NCI-H345 treated with DMSO at 0.1 percent for 48 hours (cell line): ENCODE results near the gene SLC22A6.

Source experiments
- DNase-seq: peaks from one replicate; lab custom pipeline; 2025; ENCODE audit not compliant: unreplicated experiment; lab: John Stamatoyannopoulos, UW

The SLC22A6 gene

DNA sequence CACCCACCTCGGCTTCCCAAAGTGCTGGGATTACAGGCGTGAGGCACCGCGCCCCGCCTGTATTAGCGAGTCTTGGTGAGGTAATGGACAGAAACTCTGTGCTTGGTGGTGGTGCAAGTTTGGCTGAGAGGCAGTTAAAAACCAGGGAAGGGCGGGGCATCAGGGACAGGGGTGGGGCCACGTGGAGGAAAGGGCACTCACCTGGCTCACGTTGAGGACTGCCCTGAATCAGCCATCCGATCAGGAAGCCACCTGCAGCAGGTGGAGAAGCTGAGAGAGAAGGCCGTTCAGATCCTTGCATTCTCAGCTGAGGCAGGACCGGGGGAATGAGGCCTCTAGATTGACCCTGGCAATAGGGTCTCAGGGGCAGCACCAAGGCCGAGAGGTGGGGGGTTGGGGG is 51.5 kb downstream of the SLC22A6 start:
- no peak for DNase-seq

DNA sequence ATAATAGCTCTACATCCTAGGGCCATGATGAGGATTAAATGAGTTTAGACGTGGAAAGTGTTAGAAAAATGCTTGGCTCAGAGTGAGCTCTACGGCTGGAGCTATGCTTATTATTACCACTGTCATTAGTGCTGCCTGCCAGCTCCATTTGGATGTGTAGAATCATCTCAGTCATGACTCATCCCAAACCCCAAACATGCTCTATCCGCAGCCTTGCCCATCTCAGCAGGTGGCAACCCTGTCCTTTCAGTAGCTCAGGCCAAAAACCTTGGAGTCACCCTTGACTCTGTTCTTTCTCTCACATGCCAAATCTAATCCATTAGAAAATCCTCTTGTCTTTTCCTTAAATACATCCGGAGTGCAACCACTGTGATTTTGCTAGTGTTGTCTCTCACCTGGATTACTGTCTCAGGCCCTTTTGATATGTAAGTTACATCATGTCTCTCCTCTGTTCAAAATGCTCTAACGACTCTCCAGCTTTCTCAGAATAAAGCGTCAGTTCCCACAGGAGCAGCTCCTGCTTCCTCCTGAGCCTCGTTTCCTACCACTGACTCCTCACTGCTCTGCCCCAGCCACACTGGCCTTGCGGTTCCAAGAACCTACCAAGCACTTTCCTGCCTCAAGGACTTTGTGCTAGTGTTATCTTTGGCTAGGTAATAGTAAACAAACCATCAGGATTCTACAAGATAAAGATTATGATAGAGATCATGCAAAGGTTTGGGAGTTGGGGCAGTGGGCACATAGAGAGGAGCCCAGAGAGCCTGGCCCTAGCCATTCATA is 53.1 kb downstream of the SLC22A6 start:
- no peak for DNase-seq

- DNase-seq = no peak
These were observed 54.1 kb downstream of the SLC22A6 start for GRCh38 chr11:62930666-62931065.

GRCh38 chr11:62930157-62930556 is 54.6 kb downstream of the SLC22A6 start:
- no peak for DNase-seq

- no peak for DNase-seq
These were observed 56.8 kb downstream of the SLC22A6 start for GRCh38 chr11:62928011-62928410.

DNA sequence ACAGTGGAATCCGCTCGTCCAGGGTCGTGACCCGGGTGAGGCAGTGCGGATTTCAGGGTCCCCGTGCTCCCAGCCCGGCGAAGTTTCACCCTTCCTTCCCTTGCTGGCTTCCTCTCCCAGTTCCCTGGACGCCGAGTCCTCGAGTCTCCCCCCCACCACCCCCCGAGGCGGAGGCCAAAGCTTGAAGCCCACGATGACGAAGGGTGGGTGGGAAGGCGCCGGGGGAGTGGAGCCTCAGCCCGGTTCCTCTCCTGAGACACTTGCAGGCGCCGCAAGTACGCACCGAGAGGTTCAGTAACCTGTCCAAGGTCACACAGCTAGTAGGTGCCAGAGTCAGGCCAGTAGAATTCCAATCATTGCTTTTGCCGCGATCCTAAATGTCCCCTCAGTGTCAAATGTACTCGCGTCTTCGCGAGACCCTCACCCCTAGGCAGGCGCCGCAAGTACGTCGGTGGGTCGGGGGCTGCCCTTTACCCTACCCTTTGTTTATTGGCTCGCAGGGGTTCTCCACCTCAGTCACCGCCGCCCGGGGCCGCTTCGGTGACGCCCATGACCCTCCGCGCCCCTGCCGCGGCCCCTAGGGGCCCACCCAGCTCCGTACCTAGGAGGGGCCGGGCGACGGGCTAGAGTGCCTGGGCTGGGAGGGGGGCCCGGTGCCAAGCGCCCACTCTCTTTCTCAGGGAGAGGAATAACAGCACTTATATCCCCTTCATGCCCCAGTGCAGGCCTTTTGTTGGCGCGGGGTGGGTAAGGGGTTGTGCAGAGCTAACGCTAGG is 57.9 kb downstream of the SLC22A6 start:
- DNase-seq = no peak
